ENCODE data around the gene AMT.
"Not testable (repeated sequence)": the region's sequence is repeated elsewhere in the genome, so short reads cannot be mapped to it uniquely, and the experiment has no call there.

AMT gene

GRCh38 chr3:49421890-49422378, 339 bp downstream of the AMT start:
- no peak for DNase-seq

- DNase-seq, result no peak
These were observed 4.7 kb downstream of the AMT start for GRCh38 chr3:49417516-49418120.

- no peak for DNase-seq
These were observed 5.4 kb downstream of the AMT start for GRCh38 chr3:49416867-49417266.

- DNase-seq, result no peak
These were observed 6.2 kb downstream of the AMT start for GRCh38 chr3:49415931-49416601.

- DNase-seq, result no peak
These were observed 7.5 kb downstream of the AMT start for GRCh38 chr3:49414753-49415152.

- DNase-seq, result no peak
These were observed 8.9 kb downstream of the AMT start for GRCh38 chr3:49413338-49413734.

GRCh38 chr3:49412632-49413337, 9.5 kb downstream of the AMT start:
- no peak for DNase-seq

GRCh38 chr3:49411968-49412631, 10.2 kb downstream of the AMT start, which contains the start of the genes RHOA and TCTA:
Gene RHOA, minus strand, starts transcription at chr3:49411976. Its CDS starts 36,387 bp downstream, at chr3:49375589.
Gene TCTA, plus strand, starts transcription at chr3:49412423. Its CDS starts 4 bp downstream, at chr3:49412427.
- DNase-seq, result peak; percentile 97

- no peak for DNase-seq
These were observed 10.7 kb downstream of the AMT start for GRCh38 chr3:49411535-49411967.

GRCh38 chr3:49410846-49411534, 11.3 kb downstream of the AMT start:
- DNase-seq, result no peak

GRCh38 chr3:49410066-49410845, 12.0 kb downstream of the AMT start:
- DNase-seq, result no peak

- DNase-seq, result no peak
These were observed 15.4 kb downstream of the AMT start for GRCh38 chr3:49406571-49407565.

GRCh38 chr3:49405570-49405969, 16.7 kb downstream of the AMT start:
- DNase-seq, result not testable (repeated sequence)

- DNase-seq, result no peak
These were observed 18.4 kb downstream of the AMT start for GRCh38 chr3:49403891-49404290.

- no peak for DNase-seq
These were observed 20.5 kb downstream of the AMT start for GRCh38 chr3:49401766-49402165.

- DNase-seq, result no peak
These were observed 22.8 kb downstream of the AMT start for GRCh38 chr3:49399461-49399860.

GRCh38 chr3:49397470-49397869, 24.8 kb downstream of the AMT start:
- no peak for DNase-seq

GRCh38 chr3:49391310-49391709, 31.0 kb downstream of the AMT start:
- DNase-seq, result not testable (repeated sequence)

- DNase-seq, result no peak
These were observed 33.0 kb downstream of the AMT start for GRCh38 chr3:49389297-49389696.

- no peak for DNase-seq
These were observed 33.9 kb downstream of the AMT start for GRCh38 chr3:49388289-49388820.
